Naive thymus-derived CD4-positive, alpha-beta T cell (primary cell): Measurements from ENCODE around the gene SQSTM1. TPM values are rescaled to one million over a fixed set of nuclear protein-coding genes. Genes with fewer than 3 reads are reported as not detected.

Source experiments
- ATAC-seq: fragments of 150-1000 bp; cut with Tn5 transposase; 2 replicates; pipeline ENCODE4 v1.10.0; 2021; ENCODE audit warnings: mild to moderate bottlenecking, moderate library complexity
- CTCF ChIA-PET: fragments of 350-600 bp; sonication (Branson Sonifier 250); formaldehyde crosslinking; loops from one replicate; lab custom pipeline; 2021; ENCODE audit warnings: antibody characterized with exemption; lab: Charles Lee
- POLR2A ChIA-PET: fragments of 350-600 bp; sonication (Branson Sonifier 250); formaldehyde crosslinking; loops from one replicate; lab custom pipeline; 2021; ENCODE audit warnings: antibody characterized with exemption, inconsistent platforms; lab: Charles Lee
- DNase-seq, 9 donors: peaks; one replicate each; pipeline versions ENCODE4 v3.0.0 to v3.0.0-alpha.2; 2020 to 2022; ENCODE audit warnings: mixed read lengths in 1 of 9
- H3K27ac ChIP-seq: one replicate; pipeline ENCODE4 v1.7.0; 2013; ENCODE audit warnings: mild to moderate bottlenecking, low read depth, low read length, moderate library complexity
- H3K27me3 ChIP-seq, 2 donors: one replicate each; pipeline ENCODE4 v1.7.0; 2013; ENCODE audit warnings: low read length in 2 of 2, mild to moderate bottlenecking in 2 of 2, moderate library complexity in 2 of 2; ENCODE audit not compliant: control insufficient read depth in 2 of 2, insufficient read depth in 2 of 2
- H3K36me3 ChIP-seq, 3 experiments: 1 replicate in 2 of 3; 2 replicates in 1 of 3; pipeline ENCODE4 v1.7.0; 2013; ENCODE audit warnings: low read length in 3 of 3, mild to moderate bottlenecking in 3 of 3, moderate library complexity in 1 of 3; ENCODE audit not compliant: insufficient read depth in 3 of 3, control insufficient read depth in 2 of 3
- H3K4me1 ChIP-seq, 2 donors: one replicate each; pipeline ENCODE4 v1.7.0; 2013; ENCODE audit warnings: low read length in 2 of 2, mild to moderate bottlenecking in 2 of 2, moderate library complexity in 1 of 2; ENCODE audit not compliant: control insufficient read depth in 2 of 2, insufficient read depth in 2 of 2
- H3K4me3 ChIP-seq: 2 replicates; pipeline ENCODE4 v1.7.0; 2013; ENCODE audit warnings: mild to moderate bottlenecking, low read length
- H3K9me3 ChIP-seq, 3 experiments: 1 replicate in 2 of 3; 2 replicates in 1 of 3; pipeline ENCODE4 v1.7.0; 2013; ENCODE audit warnings: low read length in 3 of 3; ENCODE audit not compliant: control insufficient read depth in 2 of 3
- H3K27ac Mint-ChIP-seq, 9 donors: one replicate each; pipeline ENCODE4 v1.8.0; 2020 to 2022; ENCODE audit warnings: mixed read lengths in 9 of 9, mild to moderate bottlenecking in 8 of 9, moderate library complexity in 5 of 9, inconsistent platforms in 2 of 9
- H3K27me3 Mint-ChIP-seq, 5 donors: one replicate each; pipeline ENCODE4 v1.8.0; 2021 to 2022; ENCODE audit warnings: mixed read lengths in 5 of 5, mild to moderate bottlenecking in 1 of 5
- H3K36me3 Mint-ChIP-seq, 5 donors: one replicate each; pipeline ENCODE4 v1.8.0; 2020 to 2022; ENCODE audit warnings: mixed read lengths in 5 of 5, mild to moderate bottlenecking in 3 of 5, inconsistent platforms in 1 of 5
- H3K4me1 Mint-ChIP-seq, 7 donors: one replicate each; pipeline ENCODE4 v1.8.0; 2020 to 2022; ENCODE audit warnings: mixed read lengths in 7 of 7, mild to moderate bottlenecking in 3 of 7, inconsistent platforms in 1 of 7
- H3K4me3 Mint-ChIP-seq, 10 donors: one replicate each; pipeline ENCODE4 v1.8.0; 2020 to 2022; ENCODE audit warnings: mild to moderate bottlenecking in 10 of 10, mixed read lengths in 10 of 10, moderate library complexity in 6 of 10, inconsistent platforms in 2 of 10
- H3K9me3 Mint-ChIP-seq, 11 donors: one replicate each; pipeline ENCODE4 v1.8.0; 2020 to 2022; ENCODE audit warnings: mixed read lengths in 11 of 11, mild to moderate bottlenecking in 4 of 11, inconsistent platforms in 1 of 11, moderate library complexity in 1 of 11
- intact Hi-C, 2 donors: fragments of 100-400 bp; cut with micrococcal nuclease; formaldehyde crosslinking; loops; one replicate each; pipeline ENCODE4 v1.15.1; 2023
- polyA plus RNA-seq, 2 donors: library from polyadenylated mRNA; unstranded; fragments of 300-500 nt; fragmentation: Illumina TruSeq; gene quantifications; one replicate each; pipeline ENCODE4 v1.2.3, GENCODE V29; 2021
- total RNA-seq, 6 experiments: library from RNA in 5 of 6; stranded (reverse) in 5 of 6; gene quantifications; 1 replicate in 5 of 6; 2 replicates in 1 of 6; pipeline ENCODE4 v1.2.3 and lab custom pipeline; 2021 to 2026

The SQSTM1 gene
- total and polyA plus RNA-seq, 7 experiments from 2014 or later: 129 to 309 (median 222) TPM

- H3K36me3 ChIP-seq: peaks cover 13 to 72% (median 17%) of the 10 kb centered on the region in 3 experiments
- peaks cover 4 to 48% (median 9%) of the 10 kb centered on the region in 5 donors for H3K36me3 Mint-ChIP-seq
Measured at GRCh38 chr5:179777456-179777855, 43.2 kb upstream of the SQSTM1 start.

DNA sequence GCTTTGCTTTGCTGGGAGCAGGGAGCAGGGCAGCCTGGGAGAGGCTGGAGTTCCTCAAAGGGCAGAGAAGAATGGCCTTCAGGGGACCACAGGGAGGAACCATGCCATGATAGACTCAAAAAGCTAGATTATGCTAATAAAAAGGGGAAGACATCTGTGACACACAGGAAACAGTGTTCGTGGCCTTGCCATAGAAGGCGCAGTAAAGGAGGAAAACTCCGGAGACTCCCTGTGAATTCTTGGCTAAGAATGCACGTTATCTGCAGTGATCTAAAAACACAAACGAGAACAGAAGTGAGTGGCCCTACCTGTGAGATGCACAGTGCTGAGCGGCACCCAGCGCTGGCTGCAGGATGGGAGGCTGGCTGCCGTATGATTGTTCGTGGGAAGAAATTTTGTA, 42.8 kb upstream of the SQSTM1 start:
- H3K4me3 Mint-ChIP-seq: no peak overlapping the region
- H3K4me3 ChIP-seq: no peak overlapping the region
- ChIA-PET CTCF (interaction anchor here (1.8 kb wide), 1 partner anchor 15 kb away, joined by 4 read pairs; no protein-coding TSS in a partner anchor), POLR2A (interaction anchor here (1.1 kb wide), 1 partner anchor 21 kb away, joined by 3 read pairs; no protein-coding TSS in a partner anchor)
- intact Hi-C loops: no loop called here
- peaks cover 4 to 44% (median 7%) of the 10 kb centered on the region in 5 donors for H3K36me3 Mint-ChIP-seq
- DNase-seq (no peak), ATAC-seq (peak; percentile 70)
- H3K4me1 ChIP-seq: no peaks in the 10 kb centered on the region
- no peaks in the 10 kb centered on the region for H3K27me3 ChIP-seq
- H3K27ac Mint-ChIP-seq: peak overlapping the region in 4 of 9 donors; percentile 29 to 48 (median 34)
- H3K9me3 Mint-ChIP-seq: peaks cover 0 to 3% (median 0%) of the 10 kb centered on the region in 11 donors
- H3K4me1 Mint-ChIP-seq: peaks cover 0 to 13% (median 0%) of the 10 kb centered on the region in 7 donors
- H3K9me3 ChIP-seq: no peaks in the 10 kb centered on the region
- H3K36me3 ChIP-seq: peaks cover 13 to 69% (median 17%) of the 10 kb centered on the region in 3 experiments
- no peaks in the 10 kb centered on the region for H3K27me3 Mint-ChIP-seq
- H3K27ac ChIP-seq: no peak overlapping the region

More at GRCh38 chr5:179777456-179777855, 43.2 kb upstream of the SQSTM1 start:
- ChIA-PET CTCF (interaction anchor here (1.8 kb wide), 1 partner anchor 15 kb away, joined by 4 read pairs; no protein-coding TSS in a partner anchor), POLR2A (interaction anchor here (1.1 kb wide), 1 partner anchor 21 kb away, joined by 3 read pairs; no protein-coding TSS in a partner anchor)
- no peaks in the 10 kb centered on the region for H3K27me3 ChIP-seq
- peaks cover 0 to 3% (median 0%) of the 10 kb centered on the region in 11 donors for H3K9me3 Mint-ChIP-seq
- no peaks in the 10 kb centered on the region for H3K4me1 ChIP-seq
- H3K4me1 Mint-ChIP-seq: peaks cover 0 to 13% (median 0%) of the 10 kb centered on the region in 7 donors
- no peaks in the 10 kb centered on the region for H3K9me3 ChIP-seq
- no peak overlapping the region for H3K4me3 ChIP-seq
- no peak overlapping the region for H3K4me3 Mint-ChIP-seq
- ATAC-seq (no peak), DNase-seq (no peak)
- H3K27ac Mint-ChIP-seq: peak overlapping the region in 2 of 9 donors; percentile 29 to 36
- H3K27ac ChIP-seq: no peak overlapping the region
- no peaks in the 10 kb centered on the region for H3K27me3 Mint-ChIP-seq
- intact Hi-C loops: no loop called here

DNA sequence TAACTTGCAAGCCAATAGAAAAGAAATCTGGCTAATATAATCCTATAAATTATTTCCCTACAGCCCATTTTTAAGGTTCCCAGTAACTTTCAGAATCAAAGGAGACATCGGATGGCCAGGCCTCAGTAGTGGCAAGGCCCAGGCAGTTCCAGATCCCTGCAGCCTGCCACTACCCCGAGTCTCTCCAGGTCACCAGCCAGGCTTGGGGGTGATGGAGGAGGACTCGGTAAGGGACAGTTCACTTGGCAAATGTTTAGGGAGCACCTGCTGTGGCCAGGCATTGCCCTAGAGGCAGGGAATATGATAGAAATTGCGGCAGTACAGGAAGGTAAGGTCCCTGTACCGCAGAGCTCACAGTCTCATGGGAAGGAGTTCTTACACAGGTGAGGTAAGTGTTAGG, 42.1 kb upstream of the SQSTM1 start:
- H3K4me3 ChIP-seq: no peak overlapping the region
- peak overlapping the region in 3 of 9 donors; percentile 32 to 72 (median 36) for H3K27ac Mint-ChIP-seq

DNA sequence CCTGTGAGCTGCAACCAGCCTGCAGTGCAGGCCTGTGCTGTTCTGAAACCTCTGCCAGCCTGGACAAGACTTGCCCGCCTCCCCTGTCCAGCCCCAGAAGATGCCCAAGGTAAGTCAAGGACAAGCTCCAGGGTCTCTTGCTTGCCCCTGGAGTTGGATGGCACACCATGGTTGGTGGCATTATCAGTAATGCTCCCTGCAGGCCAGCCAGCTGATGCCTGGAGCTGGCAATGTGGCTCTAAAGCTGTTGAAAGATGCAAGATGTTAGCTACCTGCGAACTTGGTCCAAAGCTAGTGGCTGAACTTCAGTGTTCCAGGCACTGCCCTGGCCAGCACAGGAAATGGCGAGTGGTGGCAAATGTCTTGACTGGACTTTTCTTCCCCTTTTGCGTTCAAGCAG, 40.9 kb upstream of the SQSTM1 start:
- no peak overlapping the region for H3K4me3 ChIP-seq
- ATAC-seq (no peak), DNase-seq (no peak)
- intact Hi-C loops: no loop called here
- ChIA-PET CTCF (interaction anchor here (1.1 kb wide), 1 partner anchor 78 kb away, joined by 3 read pairs; no protein-coding TSS in a partner anchor), POLR2A (interaction anchor here (0.6 kb wide), 1 partner anchor 72 kb away, joined by 3 read pairs; no protein-coding TSS in a partner anchor)
- no peaks in the 10 kb centered on the region for H3K4me1 ChIP-seq
- no peaks in the 10 kb centered on the region for H3K9me3 Mint-ChIP-seq
- no peaks in the 10 kb centered on the region for H3K9me3 ChIP-seq
- no peak overlapping the region for H3K4me3 Mint-ChIP-seq
- peaks cover 4 to 34% (median 6%) of the 10 kb centered on the region in 5 donors for H3K36me3 Mint-ChIP-seq
- H3K4me1 Mint-ChIP-seq: peaks cover 0 to 12% (median 0%) of the 10 kb centered on the region in 7 donors
- peaks cover 13 to 50% (median 14%) of the 10 kb centered on the region in 3 experiments for H3K36me3 ChIP-seq
- H3K27ac ChIP-seq: no peak overlapping the region
- no peaks in the 10 kb centered on the region for H3K27me3 ChIP-seq
- H3K27me3 Mint-ChIP-seq: no peaks in the 10 kb centered on the region
- peak overlapping the region in 1 of 9 donors; percentile 33 for H3K27ac Mint-ChIP-seq

More for the DNA sequence above, 42.1 kb upstream of the SQSTM1 start:
- ChIA-PET CTCF (interaction anchor here (1.8 kb wide), 1 partner anchor 16 kb away, joined by 4 read pairs; no protein-coding TSS in a partner anchor), POLR2A (no interaction called here)
- no peak overlapping the region for H3K27ac ChIP-seq
- H3K4me1 Mint-ChIP-seq: peaks cover 0 to 12% (median 0%) of the 10 kb centered on the region in 7 donors
- H3K27me3 ChIP-seq: no peaks in the 10 kb centered on the region
- intact Hi-C loops: no loop called here
- no peaks in the 10 kb centered on the region for H3K9me3 Mint-ChIP-seq
- H3K36me3 ChIP-seq: peaks cover 13 to 62% (median 17%) of the 10 kb centered on the region in 3 experiments
- no peaks in the 10 kb centered on the region for H3K4me1 ChIP-seq
- DNase-seq: no peak
- no peak overlapping the region for H3K4me3 Mint-ChIP-seq
- H3K9me3 ChIP-seq: no peaks in the 10 kb centered on the region
- no peak for ATAC-seq
- no peaks in the 10 kb centered on the region for H3K27me3 Mint-ChIP-seq
- peaks cover 4 to 37% (median 7%) of the 10 kb centered on the region in 5 donors for H3K36me3 Mint-ChIP-seq

DNA sequence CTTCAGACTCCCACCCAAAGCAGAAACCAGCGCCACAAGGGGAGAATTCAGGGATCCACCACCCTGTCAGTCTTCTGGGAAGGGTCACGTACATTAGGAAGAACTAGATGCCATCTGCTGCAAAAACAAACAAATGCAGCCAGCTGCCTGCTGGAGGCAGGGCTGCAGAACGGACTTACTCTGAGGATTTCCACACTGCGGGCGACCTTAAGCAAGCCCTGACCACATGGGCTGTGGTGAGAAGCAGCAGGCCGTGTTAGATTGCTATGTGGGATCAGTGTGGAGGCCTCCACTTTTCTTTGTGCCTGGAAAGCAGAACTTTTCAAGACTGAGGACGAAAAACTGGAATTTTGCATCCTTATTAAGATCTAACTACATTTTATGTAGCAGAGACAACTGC, 40.3 kb upstream of the SQSTM1 start:
- intact Hi-C loops: no loop called here
- POLR2A ChIA-PET: interaction anchor here (0.6 kb wide), 1 partner anchor 72 kb away, joined by 3 read pairs; no protein-coding TSS in a partner anchor
- H3K27me3 ChIP-seq: no peaks in the 10 kb centered on the region
- H3K27ac ChIP-seq: no peak overlapping the region
- H3K36me3 ChIP-seq: peaks cover 12 to 45% (median 13%) of the 10 kb centered on the region in 3 experiments
- H3K27ac Mint-ChIP-seq: peak overlapping the region in 1 of 9 donors; percentile 33
- no peak overlapping the region for H3K4me3 ChIP-seq
- H3K27me3 Mint-ChIP-seq: no peaks in the 10 kb centered on the region
- DNase-seq (no peak), ATAC-seq (peak; percentile 68)
- no peaks in the 10 kb centered on the region for H3K9me3 ChIP-seq
- no peaks in the 10 kb centered on the region for H3K4me1 ChIP-seq
- H3K4me1 Mint-ChIP-seq: peaks cover 0 to 12% (median 0%) of the 10 kb centered on the region in 7 donors
- peaks cover 4 to 33% (median 6%) of the 10 kb centered on the region in 5 donors for H3K36me3 Mint-ChIP-seq
- no peak overlapping the region for H3K4me3 Mint-ChIP-seq
- no peaks in the 10 kb centered on the region for H3K9me3 Mint-ChIP-seq
- CTCF ChIA-PET: interaction anchor here (1.1 kb wide), 1 partner anchor 77 kb away, joined by 3 read pairs; no protein-coding TSS in a partner anchor

DNA sequence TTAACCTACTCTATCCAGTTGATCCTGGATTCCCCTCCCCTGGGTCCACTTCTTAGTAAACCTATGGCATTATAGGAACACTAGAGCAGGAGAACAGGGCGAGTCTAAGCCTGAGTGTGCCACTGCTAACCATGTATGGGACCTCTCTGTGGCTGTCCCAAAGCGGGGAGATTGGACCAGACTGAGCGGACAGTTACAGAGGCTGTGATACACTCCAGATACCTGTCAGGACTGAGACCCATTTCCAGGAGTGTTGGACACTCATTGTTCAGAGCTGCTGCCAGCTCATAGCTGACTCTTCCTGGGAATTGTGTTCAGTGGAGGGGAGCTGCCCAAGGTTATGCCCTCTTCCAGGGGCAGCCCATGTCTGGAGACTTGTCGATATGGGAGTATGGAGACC, 38.9 kb upstream of the SQSTM1 start:
- Histone ChIP-seq H3K27ac (no peak overlapping the region), H3K9me3 (no peaks in the 10 kb centered on the region), H3K4me3 (no peak overlapping the region), H3K4me1 (no peaks in the 10 kb centered on the region), H3K36me3 (peaks cover 0 to 32% (median 5%) of the 10 kb centered on the region in 3 experiments), H3K27me3 (no peaks in the 10 kb centered on the region)
- intact Hi-C loops: no loop called here
- ATAC-seq (no peak), DNase-seq (no peak)
- POLR2A ChIA-PET: no interaction called here
- Mint-ChIP-seq H3K4me3 (no peak overlapping the region), H3K36me3 (peaks cover 2 to 26% (median 4%) of the 10 kb centered on the region in 5 donors), H3K27me3 (no peaks in the 10 kb centered on the region), H3K27ac (peak overlapping the region in 2 of 9 donors; percentile 8 to 56), H3K9me3 (no peaks in the 10 kb centered on the region), H3K4me1 (peaks cover 0 to 12% (median 0%) of the 10 kb centered on the region in 7 donors)
- CTCF ChIA-PET: no interaction called here
